Testis (tissue), 3 donors: ENCODE measurements around the gene RNF38. TPM values are rescaled to one million over a fixed set of nuclear protein-coding genes. Genes with fewer than 3 reads are reported as not detected.
"Not testable (repeated sequence)": the region's sequence is repeated elsewhere in the genome, so short reads cannot be mapped to it uniquely, and the experiment has no call there.

ENCODE experiments used
- DNase-seq: peaks from one replicate; pipeline ENCODE4 v3.0.0-alpha.2; 2019
- H3K27ac ChIP-seq, 2 donors: fragments of 200-600 bp; sonication (generic); one replicate each; pipeline ENCODE4 v1.5.1; 2019
- H3K27me3 ChIP-seq: fragments of 200-600 bp; sonication (generic); one replicate; pipeline ENCODE4 v1.5.1; 2019
- H3K36me3 ChIP-seq: fragments of 200-600 bp; sonication (generic); one replicate; pipeline ENCODE4 v1.5.1; 2017; ENCODE audit warnings: low read depth; ENCODE audit errors: missing control alignments
- H3K4me1 ChIP-seq: fragments of 200-600 bp; sonication (generic); one replicate; pipeline ENCODE4 v1.5.1; 2019
- H3K4me3 ChIP-seq, 2 donors: fragments of 200-600 bp; sonication (generic); one replicate each; pipeline ENCODE4 v1.5.1; 2017 to 2019
- H3K9me3 ChIP-seq: fragments of 200-600 bp; sonication (generic); one replicate; pipeline ENCODE4 v1.5.1; 2017
- CTCF ChIP-seq, 3 experiments: fragments of 450-650 bp in 2 of 3; fragments of 200-600 bp in 1 of 3; sonication (generic) in 1 of 3; IDR thresholded peaks; one replicate each; pipeline ENCODE4 v1.5.1; 2016 to 2019; ENCODE audit warnings: antibody characterized with exemption in 3 of 3, mild to moderate bottlenecking in 2 of 3, moderate library complexity in 1 of 3
- POLR2A ChIP-seq: fragments of 450-650 bp; IDR thresholded peaks from one replicate; pipeline ENCODE4 v1.6.1; 2017; ENCODE audit warnings: antibody characterized with exemption, mild to moderate bottlenecking, moderate library complexity
- WGBS, 2 donors: methylation state at CpG; one replicate each; pipeline ENCODE4 v1.1.5; 2018; 5-methylcytosine and 5-hydroxymethylcytosine counted together
- intact Hi-C: fragments of 100-400 bp; cut with DNase I; formaldehyde crosslinking; loops from one replicate; pipeline ENCODE4 v1.15.1; 2023; ENCODE audit warnings: low total_unique reads
- polyA plus RNA-seq: library from polyadenylated mRNA; stranded (reverse); fragments of 350-450 nt; fragmentation: Illumina TruSeq; extraction: RNeasy Lipid Tissue Mini Kit (QIAGEN cat#74804); gene quantifications from one replicate; pipeline ENCODE4 v1.2.3, GENCODE V29; 2014; ENCODE audit warnings: low read depth, low replicate concordance; ENCODE audit not compliant: insufficient read depth
- total RNA-seq, 2 donors: library from RNA; depleted of rRNA; stranded (reverse); fragments of >200 nt; gene quantifications; one replicate each; pipeline ENCODE4 v1.2.3, GENCODE V29; 2016

RNF38 gene
- total and polyA plus RNA-seq, 3 donors from 2014 or later = 116 to 197 (median 117) TPM

DNA sequence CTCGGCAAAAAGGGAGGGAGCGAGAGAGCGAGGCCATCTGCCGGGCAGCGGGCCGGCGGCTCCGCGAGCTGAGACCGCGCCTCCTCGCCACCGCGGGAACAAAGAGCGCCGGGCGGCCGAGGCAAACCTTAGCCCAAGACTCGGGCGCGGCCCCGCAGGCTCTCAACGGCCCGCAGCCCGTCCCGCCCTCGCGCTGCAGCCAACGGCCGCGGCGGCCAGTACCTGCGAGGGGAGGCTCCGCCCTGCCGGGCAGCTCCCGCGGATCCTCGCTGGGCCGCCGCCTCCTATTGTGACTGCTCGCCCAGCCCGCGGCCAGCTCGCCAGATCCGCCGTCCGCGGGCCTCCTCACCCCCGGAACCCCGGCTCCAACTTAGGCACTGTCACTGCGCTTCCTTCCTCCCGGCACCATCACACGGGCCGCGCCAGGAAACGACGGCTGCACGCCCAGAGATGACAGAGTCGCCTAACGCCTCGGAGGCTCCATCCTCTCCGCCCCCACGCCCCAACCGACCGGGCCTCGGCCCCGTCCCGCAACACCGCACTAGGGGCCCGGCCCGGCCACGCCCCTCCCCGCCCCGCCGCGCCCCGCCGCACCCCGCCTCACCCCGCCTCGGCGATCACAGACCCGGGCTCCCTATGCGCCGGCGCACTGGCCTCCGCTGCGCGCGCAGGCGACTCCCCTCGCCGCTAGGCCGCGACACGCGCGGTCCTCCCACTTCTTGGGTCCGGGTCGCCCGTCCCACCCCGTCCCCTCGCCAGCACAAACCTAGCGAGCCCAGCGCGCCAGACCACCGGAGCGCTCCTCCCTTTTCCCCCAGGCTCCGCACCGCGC is 479 bp upstream of the RNF38 start:
- Histone ChIP-seq H3K27ac (peak overlapping the region; percentile 96 to 97), H3K9me3 (no peaks in the 10 kb centered on the region), H3K4me3 (peak overlapping the region; percentile 88 to 90), H3K4me1 (peaks cover 5% of the 10 kb centered on the region), H3K36me3 (no peaks in the 10 kb centered on the region), H3K27me3 (no peaks in the 10 kb centered on the region)
- intact Hi-C loops = no loop called here
- TF ChIP-seq CTCF (IDR thresholded peaks at IDR 0.05) (peak in 1 of 3 experiments; percentile 3), POLR2A (no peak)
- WGBS, 2 donors = 0 to 1% methylated on average over 15 to 83 of the region's 111 CpGs
- DNase-seq = peak; percentile 89

DNA sequence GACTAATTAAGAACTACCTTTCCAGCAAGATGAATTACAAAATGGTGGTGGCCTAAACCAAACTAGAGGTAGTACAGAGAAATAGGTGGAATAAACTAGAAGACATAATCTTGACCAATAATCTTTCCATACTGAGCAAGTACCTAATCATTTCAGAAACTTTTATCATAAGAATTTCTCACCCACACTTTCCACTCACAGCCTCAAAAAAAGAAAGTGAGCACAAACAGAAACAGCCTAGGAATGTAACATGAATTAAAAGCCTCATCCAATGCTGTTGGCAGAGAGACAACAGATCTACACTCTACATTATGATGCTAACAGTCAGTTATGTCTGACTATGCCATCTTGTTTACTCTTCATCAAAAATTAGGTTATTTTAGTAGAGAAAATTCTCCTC is 1.3 kb downstream of the RNF38 start:
- Histone ChIP-seq H3K36me3 (no peaks in the 10 kb centered on the region), H3K9me3 (no peaks in the 10 kb centered on the region), H3K4me3 (no peak overlapping the region), H3K27me3 (no peaks in the 10 kb centered on the region), H3K4me1 (peaks cover 11% of the 10 kb centered on the region), H3K27ac (no peak overlapping the region)
- intact Hi-C loops = no loop called here
- no peak for DNase-seq
- TF ChIP-seq POLR2A (no peak), CTCF (IDR thresholded peaks at IDR 0.05) (no peak)

- Histone ChIP-seq H3K36me3 (no peaks in the 10 kb centered on the region), H3K4me3 (no peak overlapping the region), H3K9me3 (no peaks in the 10 kb centered on the region), H3K27ac (no peak overlapping the region), H3K27me3 (no peaks in the 10 kb centered on the region), H3K4me1 (peaks cover 16% of the 10 kb centered on the region)
- DNase-seq = no peak
- intact Hi-C loops = no loop called here
- TF ChIP-seq CTCF (IDR thresholded peaks at IDR 0.05) (no peak), POLR2A (no peak)
- 90 to 91% methylated on average over 9 of the region's 9 CpGs for WGBS, 2 donors
Observed at GRCh38 chr9:36396985-36397384, 3.1 kb downstream of the RNF38 start.

DNA sequence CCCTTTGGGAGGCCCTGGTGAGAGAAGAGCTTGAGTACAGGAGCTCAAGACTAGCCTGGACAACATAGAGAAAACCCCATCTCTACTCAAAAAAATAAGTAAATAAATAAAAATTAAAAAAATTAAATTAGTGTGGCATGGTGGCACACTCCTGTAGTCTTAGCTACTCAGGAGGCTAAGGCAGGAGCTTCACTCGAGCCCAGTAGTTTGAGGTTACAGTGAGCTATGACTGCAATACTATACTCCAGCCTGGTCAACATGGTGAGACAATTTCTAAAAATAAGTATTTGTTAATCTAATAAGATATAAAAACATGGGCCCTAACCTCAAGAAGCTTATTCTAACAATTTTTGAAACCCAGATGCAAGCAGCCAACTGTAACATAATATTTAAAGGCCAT is 7.6 kb downstream of the RNF38 start:
- TF ChIP-seq POLR2A (no peak), CTCF (IDR thresholded peaks at IDR 0.05) (no peak)
- DNase-seq = no peak
- H3K4me1 ChIP-seq = peaks cover 11% of the 10 kb centered on the region
- H3K36me3 ChIP-seq = no peaks in the 10 kb centered on the region
- WGBS, 2 donors = 69 to 84% methylated on average over 1 of the region's 1 CpG
- H3K9me3 ChIP-seq = no peaks in the 10 kb centered on the region
- H3K27me3 ChIP-seq = no peaks in the 10 kb centered on the region
- no peak overlapping the region for H3K27ac ChIP-seq
- intact Hi-C loops = no loop called here
- no peak overlapping the region for H3K4me3 ChIP-seq

- TF ChIP-seq POLR2A (no peak), CTCF (IDR thresholded peaks at IDR 0.05) (no peak)
- no peaks in the 10 kb centered on the region for H3K27me3 ChIP-seq
- intact Hi-C loops = no loop called here
- WGBS, 2 donors = 87 to 94% methylated on average over 2 of the region's 2 CpGs
- H3K4me3 ChIP-seq = no peak overlapping the region
- no peaks in the 10 kb centered on the region for H3K36me3 ChIP-seq
- no peak overlapping the region for H3K27ac ChIP-seq
- peaks cover 6% of the 10 kb centered on the region for H3K4me1 ChIP-seq
- H3K9me3 ChIP-seq = no peaks in the 10 kb centered on the region
- no peak for DNase-seq
Observed at GRCh38 chr9:36389590-36389989, 10.5 kb downstream of the RNF38 start.

DNA sequence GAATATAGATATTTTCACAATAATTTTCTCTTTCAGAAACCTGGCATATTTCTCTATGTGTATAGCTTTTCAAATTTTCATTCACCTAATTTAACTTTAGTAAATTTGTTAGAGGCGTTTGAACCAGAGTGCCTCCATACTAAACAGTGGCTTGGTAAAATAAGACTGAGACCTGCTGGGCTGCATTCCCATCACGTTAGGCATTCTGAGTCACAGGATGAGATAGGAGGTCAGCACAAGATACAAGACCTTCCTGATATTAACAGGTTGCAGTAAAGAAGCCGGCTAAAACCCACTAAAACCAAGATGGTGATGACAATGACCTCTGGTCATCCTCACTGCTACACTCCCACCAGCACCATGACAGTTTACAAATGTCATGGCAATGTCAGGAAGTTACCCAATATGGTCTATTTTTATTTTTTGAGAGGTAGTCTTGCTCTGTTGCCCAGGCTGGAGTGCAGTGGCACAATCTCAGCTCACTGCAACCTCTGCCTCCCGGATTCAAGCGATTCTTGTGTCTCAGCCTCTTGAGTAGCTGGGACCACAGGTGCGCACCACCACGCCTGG is 13.6 kb downstream of the RNF38 start:
- H3K27me3 ChIP-seq, DNase-seq, H3K36me3 ChIP-seq, intact Hi-C loops, H3K9me3 ChIP-seq, H3K27ac ChIP-seq, H3K4me3 ChIP-seq: not testable (repeated sequence)
- peaks cover 16% of the 10 kb centered on the region for H3K4me1 ChIP-seq
- 80 to 81% methylated on average over 7 of the region's 7 CpGs for WGBS, 2 donors
